ENCODE measurements around the gene GNG14.

DNA sequence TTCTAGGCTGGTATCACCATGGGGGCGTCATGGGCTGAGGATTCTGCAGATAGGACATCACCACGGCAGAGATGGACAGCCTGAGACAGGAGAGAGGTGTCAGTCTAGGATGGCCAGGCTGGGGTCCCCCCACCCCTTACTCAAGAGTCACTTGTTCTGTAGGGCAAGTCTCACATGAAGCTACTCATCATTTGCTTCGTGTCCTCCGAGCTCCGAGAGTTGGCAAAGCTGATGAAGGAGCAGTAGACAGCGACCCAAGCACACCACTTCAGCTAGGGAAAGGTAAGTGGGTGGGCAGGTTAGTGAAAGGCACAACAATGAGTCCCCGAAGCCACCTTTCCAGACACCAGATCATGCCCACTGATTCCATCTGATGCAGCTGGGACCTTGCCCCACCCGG, 19.5 kb upstream of the GNG14 start:
- TF ChIP-seq RCOR1 (conservative IDR thresholded peaks at IDR 0.05; ENCODE audit: low read depth, low read length) (no peak), MTA3 (IDR thresholded peaks at IDR 0.05; ENCODE audit: borderline replicate concordance, low read length) (no peak), MAX (IDR thresholded peaks at IDR 0.05; ENCODE audit: low read depth, low read length) (no peak), CTCF (IDR thresholded peaks at IDR 0.05 in 2 of 3, conservative IDR thresholded peaks at IDR 0.05 in 1 of 3; ENCODE audit: control insufficient read depth in 2 of 3, extremely low read depth in 1 of 3, insufficient read depth in 1 of 3, low read depth in 3 of 3, low read length in 3 of 3) (no peak)
